OCI-LY7 (cell line): ENCODE measurements around the gene EXOC4. TPM values are rescaled to one million over a fixed set of nuclear protein-coding genes. Genes with fewer than 3 reads are reported as not detected.

Experiments used
- BruUV-seq: library from RNA; stranded (reverse); fragments of 400-500 nt; replicated peaks from 2 replicates; lab custom pipeline; 2021; lab: Mats Ljungman, UMichigan
- CTCF ChIA-PET: fragments of 300-600 bp; sonication (Branson Sonifier 250); formaldehyde crosslinking; loops from one replicate; lab custom pipeline; 2022; ENCODE audit warnings: antibody characterized with exemption; ENCODE audit not compliant: unreplicated experiment; lab: Charles Lee
- POLR2A ChIA-PET: fragments of 300-600 bp; sonication (Branson Sonifier 250); formaldehyde crosslinking; loops from one replicate; lab custom pipeline; 2022; ENCODE audit warnings: antibody characterized with exemption; lab: Charles Lee
- DNase-seq: peaks from one replicate; pipeline ENCODE4 v3.0.0-alpha.2; 2015; ENCODE audit warnings: low spot score
- H2AFZ ChIP-seq: fragments of 200-600 bp; sonication (generic), shearing (Covaris generic); 2 replicates; pipeline ENCODE4 v1.6.1; 2014; ENCODE audit warnings: mild to moderate bottlenecking, antibody characterized with exemption, low read length, moderate library complexity
- H3K27ac ChIP-seq: fragments of 200-600 bp; sonication (generic); 2 replicates; pipeline ENCODE4 v1.5.1; 2014; ENCODE audit warnings: mixed run types, low read depth, mild to moderate bottlenecking, moderate library complexity, low read length, inconsistent platforms; ENCODE audit not compliant: poor library complexity, severe bottlenecking
- H3K36me3 ChIP-seq: fragments of 200-600 bp; sonication (generic); 2 replicates; pipeline ENCODE4 v1.6.1; 2014; ENCODE audit warnings: mild to moderate bottlenecking, antibody characterized with exemption, low read length, moderate library complexity, mixed read lengths; ENCODE audit not compliant: insufficient read depth
- H3K4me1 ChIP-seq: fragments of 200-600 bp; sonication (generic); 2 replicates; pipeline ENCODE4 v1.5.1; 2014; ENCODE audit warnings: mild to moderate bottlenecking, low read length; ENCODE audit not compliant: insufficient read depth, poor library complexity, severe bottlenecking
- H3K4me2 ChIP-seq: fragments of 200-600 bp; sonication (generic); 2 replicates; pipeline ENCODE4 v1.6.1; 2014; ENCODE audit warnings: mild to moderate bottlenecking, low read length
- H3K4me3 ChIP-seq: fragments of 200-600 bp; sonication (generic); 2 replicates; pipeline ENCODE4 v1.5.1; 2014; ENCODE audit warnings: mild to moderate bottlenecking, low read depth, low read length; ENCODE audit not compliant: poor library complexity, severe bottlenecking
- H3K79me2 ChIP-seq: fragments of 200-600 bp; sonication (generic); 2 replicates; pipeline ENCODE4 v1.6.1; 2016; ENCODE audit warnings: low read depth, mild to moderate bottlenecking, low read length, moderate library complexity, mixed read lengths; ENCODE audit not compliant: insufficient read depth
- H3K9me2 ChIP-seq: fragments of 200-600 bp; sonication (generic); 2 replicates; pipeline ENCODE4 v1.6.1; 2016; ENCODE audit warnings: mild to moderate bottlenecking, low read length, mixed read lengths; ENCODE audit not compliant: insufficient read depth
- H3K9me3 ChIP-seq: fragments of 200-600 bp; sonication (generic); 2 replicates; pipeline ENCODE4 v1.6.1; 2014; ENCODE audit warnings: mild to moderate bottlenecking, mixed run types, low read length, mixed read lengths
- H4K20me1 ChIP-seq: fragments of 200-600 bp; sonication (generic); 2 replicates; pipeline ENCODE4 v1.6.1; 2014; ENCODE audit warnings: mild to moderate bottlenecking, antibody characterized with exemption, low read length, moderate library complexity, mixed read lengths; ENCODE audit not compliant: insufficient read depth
- EZH2phosphoT487 ChIP-seq: fragments of 200-600 bp; sonication (generic); IDR thresholded peaks from 2 replicates; pipeline ENCODE4 v1.6.1; 2018; ENCODE audit warnings: low read depth, borderline replicate concordance, mild to moderate bottlenecking, mixed run types, antibody characterized with exemption, low read length, moderate library complexity, mixed read lengths
- intact Hi-C: fragments of 100-400 bp; cut with micrococcal nuclease; formaldehyde crosslinking; loops from one replicate; pipeline ENCODE4 v1.10.0; 2022; ENCODE audit not compliant: unreplicated experiment
- total RNA-seq, 2 experiments: library from RNA; depleted of rRNA in 1 of 2; stranded (reverse); fragments of >200 nt in 1 of 2; shearing (Covaris generic) in 1 of 2; gene quantifications; 2 replicates each; pipeline ENCODE4 v1.2.3, GENCODE V29; 2014 to 2022
- TF ChIP-seq, protein P1 (sequence below): fragments of 200-600 bp; sonication (generic); conservative IDR thresholded peaks from 2 replicates; pipeline ENCODE4 v1.5.1; 2014; ENCODE audit warnings: mild to moderate bottlenecking, antibody characterized with exemption, low read length, moderate library complexity, mixed read lengths

EXOC4 gene
- total RNA-seq, 2 experiments from 2014 or later, result 75.1 to 93.2 TPM

- no TSS peak for BruUV-seq
- intact Hi-C loops, result no loop called here
Measured at GRCh38 chr7:133545618-133546017, 292.7 kb downstream of the EXOC4 start.

DNA sequence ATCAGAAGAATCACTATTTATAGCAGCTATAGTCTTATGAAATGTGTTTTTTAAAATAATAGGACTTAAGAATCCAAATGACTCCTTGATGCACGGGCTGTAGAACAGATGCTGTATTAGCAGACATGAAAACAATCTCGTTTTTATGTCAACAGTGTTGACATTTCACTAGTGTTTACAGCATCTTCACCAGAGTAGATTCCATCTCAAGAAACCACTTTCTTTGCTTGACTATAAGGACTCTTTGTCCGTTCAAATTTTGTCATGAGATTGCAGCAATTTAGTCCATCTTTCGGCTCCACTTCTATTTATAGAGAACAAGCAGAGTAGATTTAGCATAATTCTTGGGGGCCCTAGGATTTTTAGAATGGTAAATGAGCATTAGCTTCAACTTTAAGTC, 295.1 kb downstream of the EXOC4 start:
- no peak for TF ChIP-seq EZH2phosphoT487
- TF ChIP-seq, protein P1, sequence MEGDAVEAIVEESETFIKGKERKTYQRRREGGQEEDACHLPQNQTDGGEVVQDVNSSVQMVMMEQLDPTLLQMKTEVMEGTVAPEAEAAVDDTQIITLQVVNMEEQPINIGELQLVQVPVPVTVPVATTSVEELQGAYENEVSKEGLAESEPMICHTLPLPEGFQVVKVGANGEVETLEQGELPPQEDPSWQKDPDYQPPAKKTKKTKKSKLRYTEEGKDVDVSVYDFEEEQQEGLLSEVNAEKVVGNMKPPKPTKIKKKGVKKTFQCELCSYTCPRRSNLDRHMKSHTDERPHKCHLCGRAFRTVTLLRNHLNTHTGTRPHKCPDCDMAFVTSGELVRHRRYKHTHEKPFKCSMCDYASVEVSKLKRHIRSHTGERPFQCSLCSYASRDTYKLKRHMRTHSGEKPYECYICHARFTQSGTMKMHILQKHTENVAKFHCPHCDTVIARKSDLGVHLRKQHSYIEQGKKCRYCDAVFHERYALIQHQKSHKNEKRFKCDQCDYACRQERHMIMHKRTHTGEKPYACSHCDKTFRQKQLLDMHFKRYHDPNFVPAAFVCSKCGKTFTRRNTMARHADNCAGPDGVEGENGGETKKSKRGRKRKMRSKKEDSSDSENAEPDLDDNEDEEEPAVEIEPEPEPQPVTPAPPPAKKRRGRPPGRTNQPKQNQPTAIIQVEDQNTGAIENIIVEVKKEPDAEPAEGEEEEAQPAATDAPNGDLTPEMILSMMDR, result no peak
- Histone ChIP-seq H4K20me1 (no peaks in the 10 kb centered on the region), H3K36me3 (no peaks in the 10 kb centered on the region), H3K79me2 (no peaks in the 10 kb centered on the region), H3K4me3 (no peak overlapping the region), H3K27ac (no peak overlapping the region), H3K9me2 (no peaks in the 10 kb centered on the region), H3K4me2 (no peak overlapping the region), H3K9me3 (no peaks in the 10 kb centered on the region), H2AFZ (no peak overlapping the region), H3K4me1 (no peaks in the 10 kb centered on the region)
- ChIA-PET CTCF (no interaction called here), POLR2A (no interaction called here)
- intact Hi-C loops, result no loop called here
- DNase-seq, result no peak
- BruUV-seq, result no TSS peak

More at GRCh38 chr7:133545618-133546017, 292.7 kb downstream of the EXOC4 start:
- no peaks in the 10 kb centered on the region for H3K36me3 ChIP-seq
- H4K20me1 ChIP-seq, result no peaks in the 10 kb centered on the region
- DNase-seq, result no peak
- H3K9me2 ChIP-seq, result no peaks in the 10 kb centered on the region
- no peak overlapping the region for H3K27ac ChIP-seq
- H3K4me2 ChIP-seq, result no peak overlapping the region
- TF ChIP-seq, protein P1, result no peak
- no peak for TF ChIP-seq EZH2phosphoT487
- H2AFZ ChIP-seq, result no peak overlapping the region
- CTCF ChIA-PET, result no interaction called here
- POLR2A ChIA-PET, result interaction anchor here (0.6 kb wide), 1 partner anchor 1576 kb away, joined by 3 read pairs; no protein-coding TSS in a partner anchor
- no peaks in the 10 kb centered on the region for H3K4me1 ChIP-seq
- no peaks in the 10 kb centered on the region for H3K79me2 ChIP-seq
- H3K9me3 ChIP-seq, result no peaks in the 10 kb centered on the region
- no peak overlapping the region for H3K4me3 ChIP-seq

DNA sequence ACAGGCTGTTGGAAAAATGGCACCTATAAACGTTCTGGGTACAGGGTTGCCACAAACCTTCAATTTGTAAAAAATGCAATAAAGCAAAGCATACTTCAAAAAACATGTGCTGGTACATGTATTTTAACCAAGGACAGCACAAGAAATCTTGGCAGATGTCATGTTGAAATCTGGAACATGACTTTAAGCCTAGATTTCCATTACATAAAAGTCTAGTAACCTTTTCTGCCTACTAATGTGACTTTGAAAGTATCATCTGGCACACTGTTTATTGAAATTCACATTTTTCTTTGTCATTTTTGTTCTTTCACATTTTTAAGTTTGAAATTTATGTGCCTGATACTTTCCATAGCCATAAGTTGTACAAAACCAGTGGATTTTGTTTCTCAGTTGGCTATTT, 296.8 kb downstream of the EXOC4 start:
- Histone ChIP-seq H3K4me1 (no peaks in the 10 kb centered on the region), H3K36me3 (no peaks in the 10 kb centered on the region), H2AFZ (no peak overlapping the region), H3K9me3 (no peaks in the 10 kb centered on the region), H3K4me2 (no peak overlapping the region), H3K27ac (no peak overlapping the region), H3K9me2 (no peaks in the 10 kb centered on the region), H4K20me1 (no peaks in the 10 kb centered on the region), H3K4me3 (no peak overlapping the region), H3K79me2 (no peaks in the 10 kb centered on the region)
- intact Hi-C loops, result no loop called here
- DNase-seq, result no peak
- BruUV-seq, result no TSS peak
- POLR2A ChIA-PET, result no interaction called here
- TF ChIP-seq EZH2phosphoT487, result no peak
- TF ChIP-seq, protein P1, result no peak
- CTCF ChIA-PET, result no interaction called here
